MM.1S (cell line): ENCODE results near the gene CCDC136.

Experiments
- DNase-seq: peaks from one replicate; pipeline ENCODE4 v3.0.0-alpha.2; 2015
- H2AFZ ChIP-seq: fragments of 300-600 bp; sonication (generic); 2 replicates; pipeline ENCODE4 v1.6.0; 2016; ENCODE audit warnings: antibody characterized with exemption, low read length
- H3F3A ChIP-seq: fragments of 300-600 bp; sonication (generic); 2 replicates; pipeline ENCODE4 v1.6.1; 2016; ENCODE audit warnings: mild to moderate bottlenecking, antibody characterized with exemption, low read length, moderate library complexity, mixed read lengths; ENCODE audit not compliant: insufficient read depth
- H3K27ac ChIP-seq: fragments of 300-600 bp; sonication (generic); 2 replicates; pipeline ENCODE4 v1.5.1; 2016; ENCODE audit warnings: mild to moderate bottlenecking, low read length
- H3K27me3 ChIP-seq: fragments of 300-600 bp; sonication (generic); replicated peaks from 2 replicates; pipeline ENCODE4 v1.6.0; 2016; ENCODE audit warnings: low read length; ENCODE audit not compliant: insufficient read depth
- H3K36me3 ChIP-seq: fragments of 300-600 bp; sonication (generic); replicated peaks from 2 replicates; pipeline ENCODE4 v1.6.1; 2016; ENCODE audit warnings: mild to moderate bottlenecking, low read length, mixed read lengths; ENCODE audit not compliant: insufficient read depth
- H3K4me1 ChIP-seq: fragments of 300-600 bp; sonication (generic); 2 replicates; pipeline ENCODE4 v1.6.1; 2016; ENCODE audit warnings: low read length, mixed read lengths
- H3K4me2 ChIP-seq: fragments of 300-600 bp; sonication (generic); 2 replicates; pipeline ENCODE4 v1.6.0; 2016; ENCODE audit warnings: low read depth, low read length
- H3K4me3 ChIP-seq: fragments of 300-600 bp; sonication (generic); 2 replicates; pipeline ENCODE4 v1.5.1; 2016; ENCODE audit warnings: low read length, mixed read lengths
- H3K79me2 ChIP-seq: fragments of 300-600 bp; sonication (generic); 2 replicates; pipeline ENCODE4 v1.6.1; 2016; ENCODE audit warnings: mixed run types, low read length, mixed read lengths
- H3K9ac ChIP-seq: fragments of 300-600 bp; sonication (generic); 2 replicates; pipeline ENCODE4 v1.6.1; 2016; ENCODE audit warnings: low read length, mixed read lengths
- H3K9me2 ChIP-seq: fragments of 300-600 bp; sonication (generic); replicated peaks from 2 replicates; pipeline ENCODE4 v1.6.1; 2016; ENCODE audit warnings: mild to moderate bottlenecking, low read length, mixed read lengths; ENCODE audit not compliant: insufficient read depth
- H3K9me3 ChIP-seq: fragments of 300-600 bp; sonication (generic); replicated peaks from 2 replicates; pipeline ENCODE4 v1.6.1; 2016; ENCODE audit warnings: mild to moderate bottlenecking, low read length, mixed read lengths; ENCODE audit not compliant: insufficient read depth
- H4K20me1 ChIP-seq: fragments of 300-600 bp; sonication (generic); 2 replicates; pipeline ENCODE4 v1.6.1; 2016; ENCODE audit warnings: mild to moderate bottlenecking, low read length, moderate library complexity, mixed read lengths; ENCODE audit not compliant: insufficient read depth
- CTCF ChIP-seq: fragments of 300-600 bp; sonication (generic); IDR thresholded peaks from 2 replicates; pipeline ENCODE4 v1.5.1; 2016; ENCODE audit warnings: antibody characterized with exemption, low read length, mixed read lengths
- EZH2 ChIP-seq: fragments of 300-600 bp; sonication (generic); optimal IDR thresholded peaks from 2 replicates; pipeline ENCODE3; 2017; ENCODE audit warnings: low read depth, mild to moderate bottlenecking, antibody characterized with exemption, low read length, mixed read lengths
- EZH2phosphoT487 ChIP-seq: fragments of 300-600 bp; sonication (generic); IDR thresholded peaks from 2 replicates; pipeline ENCODE4 v1.6.1; 2018; ENCODE audit warnings: antibody characterized with exemption, low read length

The CCDC136 gene

GRCh38 chr7:128854396-128854795, 62.6 kb downstream of the CCDC136 start:
- Histone ChIP-seq H3K27ac (no peak overlapping the region), H3K27me3 (peaks cover 58% of the 10 kb centered on the region), H3K4me2 (no peak overlapping the region), H3F3A (0 out of 2 replicates have a peak, but pooled peaks cover under 1% of the 10 kb centered on the region), H2AFZ (no peak overlapping the region), H3K36me3 (no peaks in the 10 kb centered on the region), H3K9me3 (no peaks in the 10 kb centered on the region), H3K79me2 (no peaks in the 10 kb centered on the region), H3K9ac (no peak overlapping the region), H3K9me2 (no peaks in the 10 kb centered on the region), H3K4me3 (no peak overlapping the region), H4K20me1 (no peaks in the 10 kb centered on the region), H3K4me1 (peaks cover 4% of the 10 kb centered on the region)
- DNase-seq: no peak
- TF ChIP-seq EZH2phosphoT487 (no peak), CTCF (no peak), EZH2 (no peak)

DNA sequence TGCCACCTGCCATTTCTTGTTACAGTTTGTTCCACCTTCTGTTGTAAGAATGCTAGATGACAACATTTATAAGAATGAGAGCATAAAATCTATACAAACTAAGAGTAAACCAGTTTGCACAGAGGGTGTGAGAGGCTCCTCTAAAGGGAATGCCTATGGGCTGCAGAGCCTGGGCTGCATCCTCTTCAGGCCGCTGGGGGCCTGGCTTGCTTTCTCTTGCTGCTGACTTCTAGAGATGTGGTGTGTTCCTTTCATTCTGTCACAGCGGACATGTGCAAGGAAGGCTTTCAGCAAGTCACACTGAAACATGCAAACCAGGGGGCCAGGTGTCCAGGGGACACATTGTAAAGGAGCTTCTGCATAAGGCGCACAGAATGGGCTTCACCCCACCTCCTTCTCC, 63.8 kb downstream of the CCDC136 start:
- peaks cover 47% of the 10 kb centered on the region for H3K27me3 ChIP-seq
- H3K36me3 ChIP-seq: no peaks in the 10 kb centered on the region
- H3K4me1 ChIP-seq: peaks cover 16% of the 10 kb centered on the region
- no peaks in the 10 kb centered on the region for H3K79me2 ChIP-seq
- no peak overlapping the region for H3K4me2 ChIP-seq
- no peak overlapping the region for H3K9ac ChIP-seq
- H3K9me2 ChIP-seq: no peaks in the 10 kb centered on the region
- no peak for DNase-seq
- no peak overlapping the region for H3K27ac ChIP-seq
- no peak overlapping the region for H2AFZ ChIP-seq
- H3K4me3 ChIP-seq: no peak overlapping the region
- H4K20me1 ChIP-seq: no peaks in the 10 kb centered on the region
- 0 out of 2 replicates have a peak, but pooled peaks cover 4% of the 10 kb centered on the region for H3F3A ChIP-seq
- H3K9me3 ChIP-seq: no peaks in the 10 kb centered on the region
- TF ChIP-seq EZH2: no peak
- 0 out of 2 replicates have a peak, but pooled peaks have one; percentile 14 for TF ChIP-seq CTCF
- TF ChIP-seq EZH2phosphoT487: no peak

DNA sequence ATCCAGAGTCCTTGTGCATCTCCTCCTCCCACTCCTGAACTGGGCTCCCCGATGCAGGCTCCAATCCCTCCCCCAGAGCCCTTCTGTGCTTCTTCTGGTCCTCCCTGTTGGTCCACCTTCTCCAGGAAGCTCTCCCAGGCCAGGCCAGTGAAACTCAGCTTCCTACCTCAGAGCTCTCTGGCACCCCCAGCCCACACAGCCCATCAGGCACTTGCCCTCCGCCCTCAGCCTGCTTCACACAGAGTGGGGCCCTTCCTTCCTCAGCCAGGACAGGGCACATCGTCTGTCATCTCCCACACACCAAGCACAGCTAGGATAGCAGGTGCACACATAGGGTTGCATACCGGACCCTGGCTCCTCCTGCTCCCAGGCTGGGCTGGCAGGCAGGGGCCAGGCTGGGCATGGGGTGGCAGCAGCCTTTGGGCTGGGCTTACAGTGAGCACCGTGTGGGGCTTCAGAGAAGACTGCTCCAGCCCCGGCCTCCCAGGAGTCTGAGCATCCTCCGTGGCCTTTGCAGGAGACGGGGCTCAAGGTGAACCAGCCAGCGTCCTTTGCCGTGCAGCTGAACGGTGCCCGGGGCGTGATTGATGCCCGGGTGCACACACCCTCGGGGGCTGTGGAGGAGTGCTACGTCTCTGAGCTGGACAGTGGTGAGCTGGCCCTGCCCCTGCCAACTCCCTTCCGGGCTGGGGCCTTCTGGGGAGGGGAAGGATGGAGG, 64.4 kb downstream of the CCDC136 start:
- Histone ChIP-seq H3F3A (0 out of 2 replicates have a peak, but pooled peaks cover 4% of the 10 kb centered on the region), H4K20me1 (no peaks in the 10 kb centered on the region), H3K9me2 (no peaks in the 10 kb centered on the region), H3K27me3 (peaks cover 44% of the 10 kb centered on the region), H3K9ac (no peak overlapping the region), H3K4me2 (no peak overlapping the region), H3K9me3 (no peaks in the 10 kb centered on the region), H2AFZ (no peak overlapping the region), H3K27ac (no peak overlapping the region), H3K79me2 (no peaks in the 10 kb centered on the region), H3K4me1 (peaks cover 21% of the 10 kb centered on the region), H3K36me3 (no peaks in the 10 kb centered on the region), H3K4me3 (no peak overlapping the region)
- DNase-seq: no peak
- TF ChIP-seq EZH2phosphoT487 (no peak), EZH2 (no peak), CTCF (no peak)
